HS-27A (cell line): ENCODE results near the gene PLXNA2.

Source experiments
- DNase-seq: peaks from one replicate; pipeline ENCODE4 v3.0.0-alpha.2; 2012; ENCODE audit warnings: low read depth, missing footprints

PLXNA2 gene

GRCh38 chr1:208061632-208062031 lies 182.6 kb downstream of the PLXNA2 start:
- no peak for DNase-seq

DNA sequence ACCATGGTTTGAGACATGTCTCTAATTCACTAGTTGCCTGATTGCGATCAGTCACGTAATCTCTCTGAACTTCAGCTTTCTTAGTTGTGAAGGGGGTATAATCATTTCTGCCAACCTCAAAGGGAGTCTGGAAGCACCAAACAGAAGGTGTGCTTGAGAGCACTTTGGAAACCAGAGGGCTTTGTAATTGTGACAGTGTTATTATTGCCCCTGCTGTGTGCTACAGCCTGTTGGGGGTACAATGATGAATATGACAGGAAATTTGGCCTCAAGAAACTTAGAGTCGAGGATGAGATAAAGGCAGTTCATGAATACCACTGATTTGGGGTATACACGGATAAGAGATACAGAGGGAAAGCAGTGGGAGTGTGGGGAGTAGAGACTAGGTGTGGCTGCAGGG lies 183.1 kb downstream of the PLXNA2 start:
- no peak for DNase-seq

GRCh38 chr1:208060215-208060869 lies 183.8 kb downstream of the PLXNA2 start:
- DNase-seq = no peak

DNA sequence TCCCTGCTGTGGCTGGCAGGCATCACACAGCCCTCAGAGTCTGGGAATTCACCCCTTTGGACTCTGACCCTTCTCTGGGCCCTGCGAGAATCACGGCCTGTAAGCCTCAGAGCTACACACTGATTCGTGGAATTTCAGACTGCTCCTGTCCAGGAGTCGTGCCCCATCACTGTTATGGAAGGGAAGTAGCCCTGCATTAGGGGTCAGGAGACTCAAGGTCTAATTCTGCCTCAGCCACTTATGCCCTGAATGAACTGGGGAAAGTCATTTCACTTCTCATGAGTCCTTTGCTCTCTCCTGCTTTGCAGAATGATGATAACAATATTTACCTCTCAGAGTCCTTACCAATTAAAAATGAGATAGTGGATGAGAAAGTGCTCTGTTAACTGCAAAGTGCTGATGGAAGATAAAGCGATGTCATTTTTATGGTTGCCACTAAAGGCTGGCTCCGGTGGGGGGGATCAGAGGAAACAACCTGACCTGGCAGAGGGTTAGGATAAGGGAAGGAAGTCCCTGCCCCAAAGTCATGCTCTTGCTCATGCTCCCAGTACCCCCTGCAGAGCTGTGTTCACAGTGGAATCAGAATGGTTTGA lies 184.7 kb downstream of the PLXNA2 start:
- DNase-seq = no peak

- DNase-seq = no peak
Observed at GRCh38 chr1:208058756-208059155, 185.4 kb downstream of the PLXNA2 start.

GRCh38 chr1:208058267-208058666 lies 185.9 kb downstream of the PLXNA2 start:
- DNase-seq = no peak

GRCh38 chr1:208057056-208057455 lies 187.1 kb downstream of the PLXNA2 start:
- DNase-seq = no peak

DNA sequence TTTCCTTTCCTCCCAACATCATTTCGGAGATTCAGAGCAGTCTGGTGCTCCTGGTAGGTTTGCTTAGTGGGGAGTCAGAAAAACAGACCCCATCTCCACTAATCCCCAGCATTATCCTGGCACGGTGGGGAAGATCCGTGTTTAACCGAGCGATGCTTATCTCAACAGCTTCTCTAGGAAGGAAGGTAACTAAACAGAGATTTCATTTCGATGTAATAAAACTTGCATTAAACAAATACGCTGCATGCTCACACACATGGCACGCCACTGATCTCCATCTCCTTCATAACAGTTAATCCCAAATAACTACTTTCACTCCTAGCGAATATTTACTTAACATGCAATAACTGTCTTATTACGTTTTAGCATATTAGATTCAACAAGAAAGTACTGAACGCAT lies 188.6 kb downstream of the PLXNA2 start:
- no peak for DNase-seq

DNA sequence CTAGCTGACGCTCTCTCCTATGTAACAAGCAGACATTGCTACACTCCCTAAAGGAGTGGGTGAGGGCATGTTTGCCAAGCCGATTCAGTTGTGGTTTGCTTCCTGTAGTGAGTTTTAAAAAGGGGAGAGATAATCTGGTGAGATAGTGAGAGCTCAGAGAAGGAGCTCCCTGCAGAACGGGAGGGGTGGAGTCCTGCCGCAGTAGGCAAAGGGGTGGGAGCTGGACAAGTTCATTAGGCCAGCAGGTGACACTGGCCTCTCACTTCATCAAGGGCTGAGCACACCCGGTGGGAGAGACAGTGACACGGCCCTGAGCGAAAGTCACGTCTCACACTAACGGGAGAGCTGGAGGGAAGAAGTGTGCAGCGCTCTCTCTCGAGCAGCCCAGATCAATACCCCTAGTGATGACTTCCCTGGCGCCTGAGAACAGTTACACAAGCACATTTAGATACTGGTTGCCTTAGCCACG lies 189.2 kb downstream of the PLXNA2 start:
- no peak for DNase-seq

DNA sequence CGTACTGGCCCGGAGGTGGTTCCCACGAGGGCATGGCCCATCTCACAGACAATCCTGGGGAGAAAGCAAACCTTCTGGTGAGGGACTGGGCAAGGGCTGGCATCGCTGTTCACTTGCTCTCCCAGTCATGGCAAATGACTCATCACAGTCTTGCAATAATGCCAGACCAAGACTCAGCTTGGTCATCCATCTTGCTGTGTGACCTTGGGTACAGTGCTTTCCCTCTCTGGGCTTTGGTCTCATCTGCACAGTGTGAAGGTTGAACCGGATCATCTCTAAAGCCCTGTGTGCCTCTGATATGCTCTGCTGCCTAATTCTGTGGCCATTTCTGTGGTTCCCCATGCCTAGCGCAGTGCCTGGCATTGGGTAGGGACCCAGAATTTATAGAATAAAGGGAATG lies 189.7 kb downstream of the PLXNA2 start:
- DNase-seq = no peak

GRCh38 chr1:208053661-208054060 lies 190.5 kb downstream of the PLXNA2 start:
- DNase-seq = no peak

- DNase-seq = no peak
Observed at GRCh38 chr1:208052926-208053407, 191.2 kb downstream of the PLXNA2 start.

DNA sequence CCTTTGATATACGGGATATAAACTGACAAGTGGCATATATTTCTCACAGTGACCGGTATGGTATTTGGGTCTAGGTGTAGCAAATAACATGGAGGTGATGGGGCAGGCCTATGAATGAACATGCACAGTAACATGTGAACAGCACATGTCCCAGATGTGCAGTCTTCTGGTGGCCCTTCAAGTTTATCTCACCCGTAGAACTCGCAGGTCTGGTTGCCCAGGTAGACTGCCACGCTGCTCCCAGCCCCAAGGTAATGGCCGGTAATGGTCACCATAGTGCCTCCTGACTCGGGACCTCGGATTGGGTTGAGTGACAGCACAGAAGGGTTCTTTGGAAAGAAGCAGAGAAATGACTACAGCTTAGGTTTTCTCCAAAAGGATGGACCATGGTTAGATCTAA lies 192.0 kb downstream of the PLXNA2 start:
- DNase-seq = no peak

DNA sequence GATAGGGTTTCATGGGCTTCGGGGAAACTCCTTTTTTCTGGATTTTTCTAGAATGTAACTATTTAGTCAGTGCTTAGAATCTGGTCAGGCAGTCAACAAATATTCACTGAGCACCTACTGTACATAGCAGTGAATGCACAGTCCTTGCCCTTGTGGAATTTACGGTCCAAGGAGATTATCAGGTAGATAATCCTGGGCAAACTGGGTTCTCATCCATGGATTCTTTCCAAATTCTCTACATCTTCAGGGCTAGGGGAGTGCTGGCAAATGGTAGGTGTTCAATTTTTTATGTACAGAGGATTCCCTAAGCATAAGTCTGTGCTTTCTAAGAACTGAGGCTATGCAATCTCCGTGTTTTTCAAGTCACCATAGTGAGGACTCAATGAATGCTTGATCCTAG lies 192.5 kb downstream of the PLXNA2 start:
- DNase-seq = no peak

DNA sequence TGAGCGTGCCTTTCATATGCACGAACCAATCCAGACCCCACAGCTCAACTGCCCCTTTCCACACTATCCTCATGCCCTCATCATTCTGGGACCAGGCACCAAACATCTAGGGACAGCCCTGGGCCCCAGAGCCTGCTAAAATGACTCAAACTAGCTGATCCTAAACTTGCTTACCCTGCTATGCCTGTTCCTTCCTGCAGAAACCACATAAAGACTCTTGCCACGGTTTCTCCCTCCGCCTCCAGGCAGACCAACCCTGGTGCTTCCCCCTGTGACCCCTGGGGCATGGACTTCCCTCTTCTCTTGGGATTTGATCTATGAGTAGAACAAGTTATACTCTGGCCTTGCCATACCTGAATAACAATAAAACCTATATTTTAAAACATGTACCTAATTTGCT lies 195.3 kb downstream of the PLXNA2 start:
- no peak for DNase-seq

- no peak for DNase-seq
Observed at GRCh38 chr1:208047975-208048374, 196.2 kb downstream of the PLXNA2 start.

GRCh38 chr1:208047476-208047934 lies 196.7 kb downstream of the PLXNA2 start:
- no peak for DNase-seq

DNA sequence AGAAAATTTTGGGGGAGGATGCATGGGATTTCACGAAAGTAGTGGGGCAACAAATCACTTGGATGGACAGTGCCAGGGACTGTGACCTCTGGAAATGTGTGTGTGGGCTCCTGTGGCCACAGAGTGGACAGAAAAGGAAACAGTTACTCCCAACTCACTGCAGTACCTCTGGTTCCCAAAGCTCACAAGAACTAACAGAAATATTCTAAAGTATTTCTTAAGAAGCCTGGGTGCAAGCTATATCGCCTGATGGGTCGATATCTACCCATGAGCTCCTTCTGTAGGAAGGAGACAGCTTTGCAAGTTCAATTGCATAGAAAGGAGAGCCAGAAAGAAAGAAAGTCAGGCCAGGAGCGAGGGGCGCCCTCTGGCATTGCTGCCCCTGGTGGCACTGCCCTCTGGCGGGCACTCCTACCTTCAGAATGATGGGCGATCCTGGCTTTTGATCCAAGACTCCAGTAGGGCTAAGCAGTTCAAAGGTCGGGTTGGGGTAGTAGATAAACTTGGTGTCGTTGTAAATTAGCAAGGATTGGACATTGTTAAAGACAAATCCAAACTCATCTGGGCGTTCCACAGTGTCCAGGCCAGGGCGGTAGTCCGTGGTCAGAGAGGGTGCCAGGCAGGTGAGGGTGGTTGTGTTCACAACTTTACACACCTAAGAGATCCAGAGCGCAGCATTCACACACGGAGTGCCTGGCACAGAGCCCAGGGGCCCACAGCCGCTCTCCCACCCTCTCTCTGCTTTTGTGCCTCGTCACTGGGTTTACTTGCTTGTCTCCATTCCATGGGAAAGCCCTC lies 198.5 kb downstream of the PLXNA2 start:
- no peak for DNase-seq

GRCh38 chr1:208044589-208045462 lies 199.4 kb downstream of the PLXNA2 start:
- DNase-seq = no peak

DNA sequence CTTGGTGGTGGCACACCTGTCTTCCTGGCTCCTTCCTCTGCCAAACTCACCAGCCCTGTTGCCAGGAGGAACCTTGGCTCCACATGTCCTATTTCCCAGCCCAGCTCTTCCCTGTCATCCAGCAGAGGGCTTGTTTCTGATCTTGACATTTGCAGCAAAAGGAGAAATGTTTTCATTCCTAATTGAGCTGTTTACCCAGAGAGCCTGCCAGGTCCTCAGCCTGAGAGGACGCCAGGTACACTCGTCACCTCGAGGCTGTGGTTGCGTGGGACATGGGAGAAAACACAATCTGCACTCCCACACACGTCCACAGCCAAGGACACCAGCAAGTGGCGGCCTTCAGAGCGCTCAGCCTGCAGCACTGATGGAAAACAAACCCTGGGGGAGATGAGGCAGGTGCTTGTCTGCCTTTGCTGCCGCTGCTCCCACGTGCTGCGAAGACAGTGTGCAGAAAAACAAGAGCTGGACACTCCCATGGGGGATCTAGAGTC lies 200.4 kb downstream of the PLXNA2 start:
- no peak for DNase-seq

DNA sequence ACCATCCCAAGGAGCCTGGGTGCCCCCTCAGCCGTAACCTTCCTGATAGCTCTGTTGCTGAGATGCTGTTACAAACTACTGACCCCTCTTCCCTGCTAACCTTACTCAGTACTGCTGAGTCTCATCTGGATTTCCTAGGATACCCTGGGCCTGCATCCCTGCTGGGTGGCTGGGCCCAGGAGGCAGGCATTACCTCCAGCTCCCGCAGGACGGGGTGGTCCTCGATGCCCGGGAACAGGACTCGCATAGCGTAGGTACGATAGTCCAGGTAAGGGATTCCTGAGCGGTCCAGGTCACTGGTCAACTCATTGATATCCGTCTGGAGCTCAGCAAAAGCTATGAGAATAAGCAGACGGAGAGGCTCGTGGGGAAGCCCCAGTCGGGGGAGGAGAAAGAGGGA lies 201.3 kb downstream of the PLXNA2 start:
- no peak for DNase-seq
